ENCODE results near the gene SBK2.

DNA sequence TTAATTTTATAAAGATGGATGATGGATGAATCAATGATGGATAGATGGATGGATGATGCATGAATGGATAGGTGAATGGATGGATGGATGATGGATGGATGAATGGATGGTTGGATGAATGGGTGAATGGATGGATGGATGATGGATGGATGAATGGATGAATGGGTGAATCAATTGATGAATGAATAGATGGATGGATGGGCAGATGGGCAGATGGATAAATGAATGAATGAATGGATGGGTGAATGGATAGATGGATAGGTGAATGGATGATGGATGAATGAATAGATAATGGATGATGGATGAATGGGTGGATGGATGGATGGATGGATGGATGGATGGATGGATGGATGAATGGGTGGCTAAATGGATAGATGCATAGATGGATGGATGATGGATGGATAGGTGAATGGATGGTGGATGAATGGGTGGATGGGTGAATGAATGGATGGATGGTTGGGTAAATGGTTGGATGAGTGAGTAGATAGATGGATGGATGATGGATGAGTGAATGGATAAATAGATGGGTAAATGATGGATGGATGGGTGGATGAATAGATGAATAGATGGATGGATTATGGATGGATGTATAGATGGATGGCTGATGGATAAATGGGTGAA lies 30.9 kb upstream of the SBK2 start:
- TF ChIP-seq EZH2phosphoT487 (IDR thresholded peaks at IDR 0.05; ENCODE audit: borderline replicate concordance, low read depth) (no peak), CHD2 (IDR thresholded peaks at IDR 0.05; ENCODE audit: low read length, partially characterized antibody) (no peak), JUND (IDR thresholded peaks at IDR 0.05) (no peak), MEF2A (IDR thresholded peaks at IDR 0.05; ENCODE audit: borderline replicate concordance, low read depth) (no peak), POLR2AphosphoS5 (IDR thresholded peaks at IDR 0.05; ENCODE audit: low read depth, low read length) (no peak), TAF1 (IDR thresholded peaks at IDR 0.05; ENCODE audit: borderline replicate concordance, low read depth, low read length) (no peak), EP300 (IDR thresholded peaks at IDR 0.05; ENCODE audit: borderline replicate concordance in 1 of 2, low read depth in 1 of 2, low read length in 1 of 2) (no peak), YY1 (IDR thresholded peaks at IDR 0.05; ENCODE audit: low read depth) (no peak), ELF1 (IDR thresholded peaks at IDR 0.05) (no peak), REST (IDR thresholded peaks at IDR 0.05; ENCODE audit: low read depth, low read length) (no peak), FOXM1 (IDR thresholded peaks at IDR 0.05; ENCODE audit: low read depth) (no peak), SIN3A (IDR thresholded peaks at IDR 0.05; ENCODE audit: borderline replicate concordance, low read depth, low read length) (no peak)
- TF ChIP-seq, protein P1, sequence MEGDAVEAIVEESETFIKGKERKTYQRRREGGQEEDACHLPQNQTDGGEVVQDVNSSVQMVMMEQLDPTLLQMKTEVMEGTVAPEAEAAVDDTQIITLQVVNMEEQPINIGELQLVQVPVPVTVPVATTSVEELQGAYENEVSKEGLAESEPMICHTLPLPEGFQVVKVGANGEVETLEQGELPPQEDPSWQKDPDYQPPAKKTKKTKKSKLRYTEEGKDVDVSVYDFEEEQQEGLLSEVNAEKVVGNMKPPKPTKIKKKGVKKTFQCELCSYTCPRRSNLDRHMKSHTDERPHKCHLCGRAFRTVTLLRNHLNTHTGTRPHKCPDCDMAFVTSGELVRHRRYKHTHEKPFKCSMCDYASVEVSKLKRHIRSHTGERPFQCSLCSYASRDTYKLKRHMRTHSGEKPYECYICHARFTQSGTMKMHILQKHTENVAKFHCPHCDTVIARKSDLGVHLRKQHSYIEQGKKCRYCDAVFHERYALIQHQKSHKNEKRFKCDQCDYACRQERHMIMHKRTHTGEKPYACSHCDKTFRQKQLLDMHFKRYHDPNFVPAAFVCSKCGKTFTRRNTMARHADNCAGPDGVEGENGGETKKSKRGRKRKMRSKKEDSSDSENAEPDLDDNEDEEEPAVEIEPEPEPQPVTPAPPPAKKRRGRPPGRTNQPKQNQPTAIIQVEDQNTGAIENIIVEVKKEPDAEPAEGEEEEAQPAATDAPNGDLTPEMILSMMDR (IDR thresholded peaks at IDR 0.05) = no peak
- TF ChIP-seq, protein P2, sequence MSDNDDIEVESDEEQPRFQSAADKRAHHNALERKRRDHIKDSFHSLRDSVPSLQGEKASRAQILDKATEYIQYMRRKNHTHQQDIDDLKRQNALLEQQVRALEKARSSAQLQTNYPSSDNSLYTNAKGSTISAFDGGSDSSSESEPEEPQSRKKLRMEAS (IDR thresholded peaks at IDR 0.05; ENCODE audit: low read depth) = no peak
